Kidney capillary endothelial cell (primary cell): ENCODE results near the gene SH3D21.

Source experiments
- DNase-seq: peaks from one replicate; pipeline ENCODE4 v3.0.0-alpha.2; 2018; ENCODE audit warnings: low spot score

SH3D21 gene

DNA sequence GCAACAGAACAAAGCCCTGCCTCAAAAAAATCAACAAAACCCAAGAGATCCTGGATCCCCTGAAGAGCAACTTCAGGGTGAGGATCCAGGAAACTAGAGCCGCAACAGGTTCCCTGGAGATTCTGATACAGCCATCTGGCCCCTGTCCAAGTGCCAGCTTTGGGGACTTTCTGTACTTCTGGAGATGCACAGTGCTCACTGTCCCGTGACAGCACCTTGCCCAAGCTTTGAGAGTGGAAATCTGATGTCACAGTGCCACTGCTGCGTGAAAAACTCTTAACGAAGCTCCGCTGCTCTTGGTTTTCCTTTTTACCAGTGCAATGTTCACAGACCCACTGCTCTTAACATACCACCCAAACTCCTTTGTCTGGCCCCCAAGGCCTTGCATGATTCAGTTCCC, 53.2 kb downstream of the SH3D21 start:
- DNase-seq = no peak

DNA sequence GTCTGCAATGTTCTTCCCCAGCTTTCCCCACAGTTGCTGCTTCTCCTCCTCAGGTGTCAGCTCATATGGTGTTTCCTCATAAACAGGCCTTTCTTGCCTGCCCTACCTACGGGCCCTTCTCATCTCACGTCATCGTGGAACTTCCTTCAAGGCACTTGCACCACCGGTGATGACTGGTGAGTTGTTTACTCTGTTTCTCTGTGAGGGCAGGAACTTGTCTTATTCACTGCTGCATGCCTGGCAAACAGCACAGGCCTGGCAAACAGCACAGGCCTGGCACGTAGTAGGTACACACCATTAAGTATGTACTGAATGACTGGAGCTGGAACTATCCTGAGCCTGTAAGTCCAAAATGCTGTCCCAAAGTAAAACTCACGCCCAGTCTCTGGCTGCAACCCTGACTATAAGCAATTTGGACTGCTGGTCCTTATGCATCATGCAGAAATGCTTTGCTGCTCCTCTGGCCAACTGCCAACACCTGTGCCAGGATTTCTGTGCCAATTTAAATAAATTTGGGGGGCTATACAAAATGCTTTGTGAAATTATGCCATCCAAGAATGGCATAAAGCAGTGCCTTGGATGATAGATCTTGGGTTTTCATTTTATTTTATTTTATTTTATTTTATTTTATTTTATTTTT, 53.9 kb downstream of the SH3D21 start:
- DNase-seq = no peak

GRCh38 chr1:36365381-36365780, 59.2 kb downstream of the SH3D21 start:
- DNase-seq = no peak

- peak; percentile 75 for DNase-seq
Measured at GRCh38 chr1:36366091-36366661, 60.0 kb downstream of the SH3D21 start.

GRCh38 chr1:36367066-36367465, 60.9 kb downstream of the SH3D21 start:
- no peak for DNase-seq

GRCh38 chr1:36367798-36368197, 61.6 kb downstream of the SH3D21 start:
- no peak for DNase-seq

- peak; percentile 65 for DNase-seq
Measured at GRCh38 chr1:36369061-36369861, 63.1 kb downstream of the SH3D21 start.
